ENCODE data around the gene GARNL3.

DNA sequence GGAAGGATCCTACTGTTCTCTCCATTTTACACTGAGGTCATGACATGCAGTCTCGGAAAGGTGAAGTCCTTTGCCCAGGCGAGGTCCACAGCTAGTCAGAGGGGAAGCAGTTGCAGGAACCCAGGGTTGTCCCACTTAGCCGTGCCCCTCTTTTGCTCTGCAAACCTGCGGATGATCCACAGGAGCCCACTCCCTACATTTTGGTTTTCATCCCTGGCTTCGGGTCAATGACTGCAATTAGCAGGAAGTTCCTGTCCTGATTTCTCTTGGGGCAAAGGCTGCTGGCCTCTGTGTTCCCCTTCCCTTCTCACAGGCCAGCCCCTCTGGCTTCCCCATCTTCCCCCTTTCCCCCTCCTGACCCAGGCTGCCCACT lies 133.7 kb downstream of the GARNL3 start:
- TF ChIP-seq FOXA1 (IDR thresholded peaks at IDR 0.05): no peak
- no peak for TF ChIP-seq FOXA1 (CRISPR knock-in tag; IDR thresholded peaks at IDR 0.05)
- TF ChIP-seq, protein P1, sequence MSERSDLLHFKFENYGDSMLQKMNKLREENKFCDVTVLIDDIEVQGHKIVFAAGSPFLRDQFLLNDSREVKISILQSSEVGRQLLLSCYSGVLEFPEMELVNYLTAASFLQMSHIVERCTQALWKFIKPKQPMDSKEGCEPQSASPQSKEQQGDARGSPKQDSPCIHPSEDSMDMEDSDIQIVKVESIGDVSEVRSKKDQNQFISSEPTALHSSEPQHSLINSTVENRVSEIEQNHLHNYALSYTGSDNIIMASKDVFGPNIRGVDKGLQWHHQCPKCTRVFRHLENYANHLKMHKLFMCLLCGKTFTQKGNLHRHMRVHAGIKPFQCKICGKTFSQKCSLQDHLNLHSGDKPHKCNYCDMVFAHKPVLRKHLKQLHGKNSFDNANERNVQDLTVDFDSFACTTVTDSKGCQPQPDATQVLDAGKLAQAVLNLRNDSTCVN (CRISPR knock-in tag; IDR thresholded peaks at IDR 0.05; ENCODE audit: borderline replicate concordance): no peak
- no peak for TF ChIP-seq SMAD9 (CRISPR knock-in tag; IDR thresholded peaks at IDR 0.05)
- TF ChIP-seq HOXA7 (CRISPR knock-in tag; IDR thresholded peaks at IDR 0.05): no peak
- TF ChIP-seq ZNF263 (CRISPR knock-in tag; IDR thresholded peaks at IDR 0.05): no peak; the same call in 1 of the 2 replicates
